Prostate gland (tissue), 2 donors: ENCODE results near the gene DFFB.

Source experiments
- CTCF ChIP-seq, 4 experiments: fragments of 200-600 bp in 2 of 4; fragments of 450-650 bp in 2 of 4; sonication (generic) in 2 of 4; IDR thresholded peaks; 1 replicate in 3 of 4; 2 replicates in 1 of 4; pipeline ENCODE4 v1.5.1; 2016 to 2019; ENCODE audit warnings: antibody characterized with exemption in 4 of 4, mild to moderate bottlenecking in 2 of 4, moderate library complexity in 2 of 4
- POLR2A ChIP-seq: fragments of 450-650 bp; IDR thresholded peaks from one replicate; pipeline ENCODE4 v1.6.1; 2016; ENCODE audit warnings: antibody characterized with exemption, mild to moderate bottlenecking
- POLR2AphosphoS5 ChIP-seq: sonication (generic); formaldehyde crosslinking; IDR thresholded peaks from one replicate; pipeline ENCODE4 v1.6.1; 2017; ENCODE audit warnings: antibody characterized with exemption

- TF ChIP-seq POLR2AphosphoS5 (no peak), CTCF (IDR thresholded peaks at IDR 0.05) (no peak), POLR2A (no peak)
Observed at GRCh38 chr1:3886691-3887090, 29.4 kb downstream of the DFFB start.
